ENCODE data around the gene OVCA2.
"Not testable (repeated sequence)": the region's sequence is repeated elsewhere in the genome, so short reads cannot be mapped to it uniquely, and the experiment has no call there.

Gene OVCA2

GRCh38 chr17:2041561-2042389 lies at the start of gene OVCA2:
TSS of gene OVCA2 (plus strand) at chr17:2042022. CDS start at chr17:2042048, 26 bp downstream.
- DNase-seq (ENCODE audit: low read depth in 2 of 2) = peak; percentile 97 to 98

DNA sequence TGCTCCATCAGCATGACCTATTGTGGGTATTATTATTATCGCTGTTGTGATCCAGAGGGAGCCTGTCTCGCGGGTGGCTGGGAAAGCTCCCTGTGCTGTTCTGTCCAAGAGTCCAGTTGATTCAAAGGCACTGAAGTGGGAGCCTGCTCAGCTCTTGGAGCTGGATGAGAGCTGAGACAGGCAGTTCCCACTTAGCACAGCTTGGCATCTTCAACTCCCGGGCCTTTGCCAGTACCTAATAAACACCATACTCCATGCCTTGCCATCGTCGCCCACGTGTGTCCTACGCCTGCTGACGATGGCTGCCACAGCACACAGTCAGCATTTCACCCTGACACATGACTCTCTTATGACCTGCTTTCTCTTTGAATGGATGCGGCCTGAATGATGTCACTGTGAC lies 49.3 kb upstream of the OVCA2 start:
- no peak for DNase-seq (ENCODE audit: low read depth in 2 of 2)

DNA sequence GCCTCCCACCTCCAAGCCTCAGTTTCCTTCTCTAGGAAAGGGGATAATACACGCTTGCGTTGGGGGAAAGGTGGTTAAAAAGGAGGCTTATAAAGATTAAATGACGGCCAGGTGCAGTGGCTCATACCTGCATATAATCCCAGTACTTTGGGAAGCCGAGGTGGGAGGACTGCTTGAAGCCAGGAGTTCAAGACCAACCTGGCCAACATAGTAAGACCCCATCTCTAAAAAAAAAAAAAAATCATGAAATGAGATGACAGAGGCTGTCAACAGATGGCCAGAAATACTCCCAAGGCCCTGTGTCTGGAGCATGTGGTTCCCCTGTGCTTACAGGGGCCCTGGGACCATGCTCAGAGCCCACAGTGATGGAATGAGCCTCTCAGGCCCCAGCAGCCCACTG lies 47.1 kb upstream of the OVCA2 start:
- no peak for DNase-seq (ENCODE audit: low read depth in 2 of 2)

DNA sequence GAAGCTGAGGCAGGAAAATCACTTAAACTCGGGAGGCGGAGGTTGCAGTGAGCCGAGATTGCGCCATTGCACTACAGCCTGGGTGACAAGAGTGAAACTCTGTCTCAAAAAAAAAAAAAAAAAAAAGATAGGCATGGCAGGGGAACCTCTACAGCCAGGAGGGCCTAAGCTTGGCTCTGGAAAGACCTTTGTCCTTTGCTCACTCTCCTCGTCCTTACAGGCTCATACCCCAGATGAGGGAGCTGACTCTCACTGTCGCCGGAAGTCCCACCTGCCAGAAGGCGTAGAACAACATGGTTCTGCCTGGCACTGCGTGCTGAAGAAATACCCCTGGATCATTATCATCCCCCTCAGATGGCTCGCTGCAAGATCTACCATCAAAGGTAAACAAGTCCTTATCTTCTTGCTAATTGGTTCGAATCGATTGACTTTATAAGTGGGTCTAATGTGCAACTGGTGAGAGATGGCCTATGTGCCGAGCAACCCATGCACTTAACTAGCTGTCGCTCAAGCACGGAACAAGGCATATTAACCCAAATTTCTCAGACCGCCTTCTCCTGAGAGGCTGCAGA lies 46.4 kb upstream of the OVCA2 start:
- no peak for DNase-seq (ENCODE audit: low read depth in 2 of 2)

DNA sequence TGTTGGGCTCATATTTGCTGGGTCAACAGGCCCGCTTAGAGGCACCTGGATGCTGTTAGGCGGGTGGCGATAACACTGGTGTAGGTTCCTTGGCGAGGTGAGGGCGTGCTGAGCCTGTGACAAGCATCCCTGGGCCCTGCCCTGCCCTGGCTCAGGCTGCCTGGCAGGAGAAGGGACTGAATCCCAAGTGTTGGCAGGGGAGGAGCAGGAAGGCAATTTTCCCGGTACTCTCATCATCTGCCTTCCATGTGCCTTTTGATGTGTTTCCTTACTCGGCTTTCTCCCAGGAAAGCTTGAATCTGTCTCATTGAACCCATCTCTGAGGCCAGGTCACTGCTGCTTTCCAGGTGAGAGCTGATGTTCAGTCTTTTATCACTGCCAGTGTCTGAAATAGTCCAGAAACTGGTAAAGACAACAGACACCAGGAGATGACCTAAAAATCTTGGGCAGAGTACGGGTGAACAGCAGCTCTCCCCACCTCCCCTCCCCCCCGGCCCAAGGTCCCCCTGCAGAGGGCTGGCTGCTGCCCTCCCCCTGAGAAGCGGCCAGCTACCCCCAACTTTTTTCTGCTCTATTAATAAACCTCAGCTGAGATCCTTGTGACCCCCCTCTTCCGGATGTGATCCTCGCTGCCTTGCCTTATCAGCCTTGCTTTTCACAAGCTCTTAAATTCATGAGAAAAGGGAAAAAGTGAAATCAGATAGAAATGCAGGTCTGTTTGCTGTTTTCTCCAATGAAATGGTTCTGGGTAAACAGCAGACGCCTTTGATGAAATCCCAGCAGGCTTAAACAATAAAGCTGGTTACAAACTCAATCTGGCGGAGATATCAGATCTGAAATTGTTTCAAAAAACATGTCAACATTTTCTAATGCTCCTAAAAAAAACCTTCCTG lies 45.7 kb upstream of the OVCA2 start:
- DNase-seq (ENCODE audit: low read depth in 2 of 2) = no peak

- DNase-seq (ENCODE audit: low read depth in 2 of 2) = no peak
Observed at GRCh38 chr17:1996800-1997288, 45.0 kb upstream of the OVCA2 start.

- no peak for DNase-seq (ENCODE audit: low read depth in 2 of 2)
Observed at GRCh38 chr17:1997289-1997926, 44.4 kb upstream of the OVCA2 start.

GRCh38 chr17:1997927-1998742 lies 43.7 kb upstream of the OVCA2 start:
- no peak for DNase-seq (ENCODE audit: low read depth in 2 of 2)

- DNase-seq (ENCODE audit: low read depth in 2 of 2) = no peak
Observed at GRCh38 chr17:1999557-2000251, 42.1 kb upstream of the OVCA2 start.

- no peak for DNase-seq (ENCODE audit: low read depth in 2 of 2)
Observed at GRCh38 chr17:2002767-2003329, 39.0 kb upstream of the OVCA2 start.

- DNase-seq (ENCODE audit: low read depth in 2 of 2) = no peak
Observed at GRCh38 chr17:2003525-2003924, 38.3 kb upstream of the OVCA2 start.

DNA sequence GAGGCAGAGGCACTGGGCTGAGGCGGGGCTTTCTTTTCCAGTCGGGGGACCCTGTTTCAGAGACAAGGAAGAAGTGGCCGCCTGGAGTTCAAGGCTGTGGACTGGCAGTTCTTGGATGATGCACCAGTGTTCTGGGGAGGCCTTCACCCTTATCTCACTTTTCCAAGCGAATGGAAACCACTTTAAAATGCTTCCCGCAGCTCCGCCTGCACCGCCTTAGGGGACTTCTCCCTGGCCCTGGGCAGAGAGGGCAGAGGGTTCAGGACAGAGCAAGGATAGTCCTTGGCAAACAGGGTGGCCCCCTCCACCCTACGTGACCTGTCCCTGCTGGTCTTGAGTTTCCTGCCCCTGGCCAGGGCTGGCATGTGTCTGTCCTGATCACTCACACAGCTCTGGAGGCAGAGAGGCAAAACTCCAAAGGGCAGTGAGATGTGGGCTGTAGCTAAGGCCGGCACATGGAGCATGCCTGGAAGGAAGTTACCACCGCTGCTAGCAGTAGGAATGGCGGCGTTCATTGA lies 37.3 kb upstream of the OVCA2 start:
- DNase-seq (ENCODE audit: low read depth in 2 of 2) = no peak

GRCh38 chr17:2008332-2009126 lies 33.3 kb upstream of the OVCA2 start:
- DNase-seq (ENCODE audit: low read depth in 2 of 2) = no peak

- DNase-seq (ENCODE audit: low read depth in 2 of 2) = no peak
Observed at GRCh38 chr17:2009737-2010136, 32.1 kb upstream of the OVCA2 start.

GRCh38 chr17:2011411-2012371 lies 30.1 kb upstream of the OVCA2 start:
- DNase-seq (ENCODE audit: low read depth in 2 of 2) = no peak

GRCh38 chr17:2012499-2012898 lies 29.3 kb upstream of the OVCA2 start:
- no peak for DNase-seq (ENCODE audit: low read depth in 2 of 2)

DNA sequence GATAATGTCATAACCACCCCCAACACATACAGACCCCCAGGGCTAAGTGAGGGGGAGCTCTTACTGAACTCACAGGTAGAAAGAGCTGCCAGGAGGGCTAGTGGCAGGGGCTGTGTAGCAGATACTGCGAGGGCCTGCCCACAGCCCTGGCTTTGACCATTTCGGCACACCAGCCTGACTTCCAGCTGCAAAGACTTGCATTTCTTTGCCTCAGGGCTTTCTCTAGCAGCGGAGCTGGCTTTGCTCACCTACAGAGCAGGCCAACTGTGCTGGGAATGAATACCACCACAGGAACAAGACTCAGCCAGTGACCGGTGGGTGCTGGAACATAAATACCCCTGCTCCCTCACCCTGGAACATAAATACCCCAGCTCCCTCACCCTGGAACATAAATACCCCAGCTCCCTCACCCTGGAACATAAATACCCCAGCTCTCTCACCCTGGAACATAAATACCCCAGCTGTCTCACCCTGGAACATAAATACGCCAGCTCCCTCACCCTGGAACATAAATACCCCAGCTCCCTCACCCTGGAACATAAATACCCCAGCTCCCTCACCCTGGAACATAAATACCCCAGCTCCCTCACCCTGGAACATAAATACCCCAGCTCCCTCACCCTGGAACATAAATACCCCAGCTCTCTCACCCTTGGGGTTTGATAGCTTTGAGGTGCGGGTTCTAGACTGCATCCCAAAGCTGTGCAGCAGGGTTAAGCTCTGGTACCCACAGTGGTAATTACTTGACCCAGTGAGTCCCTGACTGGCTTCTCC lies 28.4 kb upstream of the OVCA2 start:
- DNase-seq (ENCODE audit: low read depth in 2 of 2) = not testable (repeated sequence)
